Esophagus (tissue), 2 donors: ENCODE data around the gene JPT1. TPM values are rescaled to one million over a fixed set of nuclear protein-coding genes. Genes with fewer than 3 reads are reported as not detected.

Source experiments
- H3K27ac ChIP-seq, 2 donors: one replicate each; pipeline ENCODE4 v1.5.1; 2013; ENCODE audit warnings: low read depth in 2 of 2, mild to moderate bottlenecking in 2 of 2, inconsistent platforms in 1 of 2, low read length in 1 of 2, moderate library complexity in 1 of 2
- H3K27me3 ChIP-seq, 2 donors: one replicate each; pipeline ENCODE4 v1.6.1; 2013; ENCODE audit warnings: low read length in 2 of 2, control low read depth in 1 of 2, mild to moderate bottlenecking in 1 of 2; ENCODE audit not compliant: insufficient read depth in 2 of 2, control insufficient read depth in 1 of 2
- H3K36me3 ChIP-seq, 2 donors: one replicate each; pipeline ENCODE4 v1.6.1; 2013; ENCODE audit warnings: low read length in 1 of 2; ENCODE audit not compliant: control insufficient read depth in 2 of 2, insufficient read depth in 2 of 2
- H3K4me1 ChIP-seq, 2 donors: one replicate each; pipeline ENCODE4 v1.6.1; 2013; ENCODE audit warnings: low read length in 1 of 2; ENCODE audit not compliant: control insufficient read depth in 2 of 2, insufficient read depth in 2 of 2
- H3K4me3 ChIP-seq, 2 donors: one replicate each; pipeline ENCODE4 v1.5.1; 2013; ENCODE audit warnings: low read length in 2 of 2, mild to moderate bottlenecking in 2 of 2, low read depth in 1 of 2, moderate library complexity in 1 of 2
- H3K9me3 ChIP-seq, 2 donors: one replicate each; pipeline ENCODE4 v1.6.1; 2013; ENCODE audit warnings: mild to moderate bottlenecking in 2 of 2, low read depth in 1 of 2, low read length in 1 of 2, moderate library complexity in 1 of 2; ENCODE audit not compliant: control insufficient read depth in 2 of 2, insufficient read depth in 1 of 2
- WGBS, 2 donors: extraction: QIAGEN DNeasy Blood & Tissue Kit; methylation state at CpG; one replicate each; pipeline ENCODE4 v1.1.7; 2013; 5-methylcytosine and 5-hydroxymethylcytosine counted together
- polyA plus RNA-seq, 2 donors: library from polyadenylated mRNA; stranded (reverse); fragments of 200-250 nt; gene quantifications; one replicate each; pipeline ENCODE4 v1.2.3, GENCODE V29; 2013
- donor health status: healthy with polysubstance abuse.
- donor health status: Bipolar disorder and iron deficiency.

Gene JPT1
- polyA plus RNA-seq, 2 donors: 292 to 300 TPM

DNA sequence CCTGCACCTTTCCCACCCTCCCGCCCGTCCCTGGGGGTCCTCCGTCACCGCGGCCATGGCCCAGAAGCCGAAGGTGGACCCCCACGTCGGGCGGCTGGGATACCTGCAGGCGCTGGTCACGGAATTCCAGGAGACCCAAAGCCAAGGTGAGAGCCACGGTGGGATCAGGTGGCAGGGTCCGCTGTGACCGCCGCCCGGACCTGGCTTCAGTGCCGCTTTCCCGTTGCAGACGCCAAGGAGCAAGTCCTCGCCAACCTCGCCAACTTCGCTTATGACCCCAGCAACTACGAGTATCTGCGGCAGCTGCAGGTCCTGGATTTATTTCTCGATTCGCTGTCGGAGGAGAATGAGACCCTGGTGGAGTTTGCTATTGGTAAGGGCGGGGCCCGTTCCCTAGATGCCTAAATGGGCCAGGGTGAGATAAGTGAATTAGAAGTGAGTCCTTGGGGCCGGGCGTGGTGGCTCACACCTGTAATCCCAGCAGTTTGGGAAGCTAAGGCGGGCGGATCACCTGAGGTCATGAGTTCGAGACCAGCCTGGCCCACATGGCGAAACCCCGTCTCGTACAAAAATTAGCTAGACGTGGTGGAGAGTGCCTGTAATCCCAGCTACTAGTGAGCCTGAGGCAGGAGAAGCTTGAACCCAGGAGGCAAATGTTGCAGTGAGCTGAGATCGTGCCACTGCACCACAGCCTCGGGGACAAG is 43.9 kb downstream of the JPT1 start:
- H3K36me3 ChIP-seq: no peaks in the 10 kb centered on the region
- peak overlapping the region; percentile 68 to 87 for H3K4me3 ChIP-seq
- peak overlapping the region; percentile 71 to 72 for H3K27ac ChIP-seq
- no peaks in the 10 kb centered on the region for H3K27me3 ChIP-seq
- H3K9me3 ChIP-seq: no peaks in the 10 kb centered on the region
- WGBS, 2 donors: 17% methylated on average over 36 to 40 of the region's 40 CpGs
- peaks cover 10 to 11% of the 10 kb centered on the region in 2 donors for H3K4me1 ChIP-seq

DNA sequence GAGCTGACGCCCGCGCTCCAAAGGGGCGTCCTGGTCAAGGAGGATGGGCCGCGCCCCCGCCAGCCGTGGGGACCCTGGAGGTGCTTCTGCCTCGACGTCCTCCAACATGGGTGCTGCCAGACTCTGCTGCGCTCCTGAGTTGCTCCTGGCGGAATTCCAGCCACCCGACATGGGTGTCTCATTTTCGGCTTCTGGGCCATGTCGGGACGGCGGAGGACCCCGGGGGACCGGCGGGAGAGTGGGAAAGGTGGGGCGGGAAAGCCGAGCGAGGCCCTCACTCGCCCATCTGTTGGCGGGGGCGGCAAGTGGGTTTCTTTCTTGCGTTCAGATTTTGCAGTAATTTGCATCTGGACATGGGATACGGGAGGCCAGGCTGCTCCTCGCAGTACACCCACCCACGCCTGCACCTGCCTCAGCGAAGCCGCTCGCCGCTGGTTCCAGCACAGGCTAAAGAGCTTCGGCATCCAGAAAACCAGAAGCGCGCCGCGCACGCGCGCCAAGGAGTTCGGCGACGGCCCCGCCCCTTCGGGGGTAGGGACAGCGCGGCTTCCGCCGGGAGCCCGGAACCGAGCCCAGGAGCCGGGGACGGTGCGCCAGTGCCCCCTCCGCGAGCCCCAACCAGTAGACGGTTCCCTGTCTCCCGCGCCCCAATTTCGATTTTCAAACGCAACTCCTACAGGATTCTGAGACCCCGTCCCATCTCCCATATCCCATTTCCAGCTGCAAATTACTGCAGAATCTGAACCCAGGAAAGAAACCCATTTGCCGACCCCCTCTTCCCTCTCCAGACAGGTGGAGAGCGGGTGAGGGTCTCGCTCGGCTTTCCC is 44.7 kb downstream of the JPT1 start, which contains the start of gene ARMC7:
ARMC7 (plus strand) TSS at position 563 of the 827 bp plus-strand sequence. CDS start 320 bp downstream, outside the sequence.
- 1% methylated on average over 66 to 68 of the region's 68 CpGs for WGBS, 2 donors
- H3K27ac ChIP-seq: peak within 1 kb of the TSS; percentile 71 to 72
- H3K9me3 ChIP-seq: no peaks in the 10 kb centered on the region
- H3K36me3 ChIP-seq: peaks cover 0 to 5% of the 10 kb centered on the region in 2 donors
- peaks cover 8 to 10% of the 10 kb centered on the region in 2 donors for H3K4me1 ChIP-seq
- H3K27me3 ChIP-seq: no peaks in the 10 kb centered on the region
- peak within 1 kb of the TSS; percentile 68 to 87 for H3K4me3 ChIP-seq

DNA sequence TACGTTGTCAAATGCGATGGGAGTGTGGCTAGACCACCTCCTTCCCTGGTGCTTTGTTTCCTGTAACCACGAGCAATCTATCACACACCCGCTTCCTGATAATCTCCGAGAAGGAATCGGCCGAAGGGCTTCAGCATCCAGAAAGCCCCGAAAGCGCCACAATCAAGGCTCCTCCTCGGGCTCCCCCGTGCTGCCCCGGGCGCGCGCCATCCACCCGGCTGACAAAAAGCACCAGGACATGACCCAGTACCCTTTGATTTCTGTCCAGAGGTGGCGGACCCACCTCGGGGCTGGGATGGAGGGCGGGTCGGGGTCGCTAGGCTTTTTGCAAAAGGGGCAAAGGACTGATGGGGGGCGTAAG is 45.3 kb downstream of the JPT1 start:
- Histone ChIP-seq H3K4me3 (peak overlapping the region; percentile 68 to 87), H3K4me1 (peaks cover 8 to 10% of the 10 kb centered on the region in 2 donors), H3K27ac (no peak overlapping the region), H3K27me3 (no peaks in the 10 kb centered on the region), H3K36me3 (peaks cover 0 to 5% of the 10 kb centered on the region in 2 donors), H3K9me3 (no peaks in the 10 kb centered on the region)
- WGBS, 2 donors: 5 to 11% methylated on average over 22 of the region's 22 CpGs

DNA sequence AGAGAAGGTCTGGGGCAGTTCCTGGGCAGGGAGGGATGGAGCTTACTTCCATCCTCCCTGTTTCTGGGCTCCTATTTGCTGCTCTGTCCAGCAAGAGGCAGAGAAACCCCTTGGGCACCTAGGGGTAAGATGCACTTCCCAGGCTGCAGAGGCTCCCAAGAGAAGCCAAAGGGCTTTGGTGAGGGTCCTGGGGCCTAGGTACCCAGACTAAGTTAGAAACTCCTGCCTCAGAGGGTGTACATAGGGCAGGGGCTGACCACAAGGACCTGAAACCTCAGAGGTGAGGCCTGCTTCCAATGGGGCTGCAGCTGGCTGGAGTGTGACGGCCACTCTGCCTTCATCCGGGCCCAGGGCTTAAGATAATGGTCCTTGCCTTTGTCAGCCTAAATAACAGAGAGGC is 46.1 kb downstream of the JPT1 start:
- WGBS, 2 donors: 81 to 85% methylated on average over 2 of the region's 2 CpGs
- H3K27me3 ChIP-seq: no peaks in the 10 kb centered on the region
- H3K4me1 ChIP-seq: peaks cover 4 to 9% of the 10 kb centered on the region in 2 donors
- peaks cover 0 to 8% of the 10 kb centered on the region in 2 donors for H3K36me3 ChIP-seq
- H3K4me3 ChIP-seq: no peak overlapping the region
- no peak overlapping the region for H3K27ac ChIP-seq
- H3K9me3 ChIP-seq: no peaks in the 10 kb centered on the region

DNA sequence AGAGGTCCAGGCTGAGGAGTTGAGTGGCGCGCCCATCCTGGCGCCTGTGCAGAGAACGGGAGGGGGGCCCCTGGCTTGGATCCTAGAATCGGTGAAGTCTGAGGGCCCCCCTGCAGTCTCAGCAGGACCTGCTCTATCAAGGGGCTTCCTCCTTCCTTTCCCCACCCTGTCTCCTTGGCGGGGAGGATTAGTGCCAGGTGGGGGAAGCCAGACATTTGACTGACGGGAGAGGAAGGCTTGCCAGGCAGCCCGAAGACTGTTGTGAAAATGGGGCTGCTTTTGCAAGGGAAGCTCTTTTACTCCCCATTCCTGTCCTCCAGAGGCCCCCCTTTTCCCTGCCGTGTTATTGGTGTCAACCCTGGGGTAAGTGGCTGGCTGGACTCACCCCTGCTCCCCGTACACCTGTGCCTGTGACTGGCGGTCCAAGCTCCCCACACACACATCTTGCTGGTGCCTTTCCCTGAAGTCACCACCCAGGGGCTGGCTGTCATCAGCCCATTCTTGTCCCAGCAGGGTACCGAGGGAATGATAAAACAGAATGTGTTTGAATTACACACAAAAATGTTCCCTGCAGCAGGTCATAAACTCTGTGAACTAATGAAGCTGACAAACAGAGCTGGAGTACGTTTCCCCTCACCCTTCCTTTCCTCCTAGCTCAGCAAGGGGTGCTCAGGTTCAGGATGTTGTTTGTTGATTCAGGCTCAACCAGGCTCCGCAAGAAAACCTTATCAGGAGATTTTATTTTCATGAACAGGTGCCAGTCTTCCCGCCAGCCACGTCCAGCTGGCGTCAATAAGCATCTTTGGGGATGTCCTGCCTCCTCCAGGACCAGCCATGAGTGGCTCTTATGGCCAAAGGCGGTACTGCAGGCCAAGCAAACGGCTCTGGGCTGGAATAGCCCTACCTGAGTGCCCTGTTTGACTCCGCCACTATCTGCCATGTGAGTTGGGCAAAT is 48.9 kb downstream of the JPT1 start:
- H3K9me3 ChIP-seq: no peaks in the 10 kb centered on the region
- H3K4me1 ChIP-seq: peaks cover 4 to 6% of the 10 kb centered on the region in 2 donors
- H3K27me3 ChIP-seq: no peaks in the 10 kb centered on the region
- H3K36me3 ChIP-seq: peaks cover 0 to 12% of the 10 kb centered on the region in 2 donors
- H3K4me3 ChIP-seq: no peak overlapping the region
- WGBS, 2 donors: 61 to 71% methylated on average over 20 of the region's 20 CpGs
- H3K27ac ChIP-seq: no peak overlapping the region

DNA sequence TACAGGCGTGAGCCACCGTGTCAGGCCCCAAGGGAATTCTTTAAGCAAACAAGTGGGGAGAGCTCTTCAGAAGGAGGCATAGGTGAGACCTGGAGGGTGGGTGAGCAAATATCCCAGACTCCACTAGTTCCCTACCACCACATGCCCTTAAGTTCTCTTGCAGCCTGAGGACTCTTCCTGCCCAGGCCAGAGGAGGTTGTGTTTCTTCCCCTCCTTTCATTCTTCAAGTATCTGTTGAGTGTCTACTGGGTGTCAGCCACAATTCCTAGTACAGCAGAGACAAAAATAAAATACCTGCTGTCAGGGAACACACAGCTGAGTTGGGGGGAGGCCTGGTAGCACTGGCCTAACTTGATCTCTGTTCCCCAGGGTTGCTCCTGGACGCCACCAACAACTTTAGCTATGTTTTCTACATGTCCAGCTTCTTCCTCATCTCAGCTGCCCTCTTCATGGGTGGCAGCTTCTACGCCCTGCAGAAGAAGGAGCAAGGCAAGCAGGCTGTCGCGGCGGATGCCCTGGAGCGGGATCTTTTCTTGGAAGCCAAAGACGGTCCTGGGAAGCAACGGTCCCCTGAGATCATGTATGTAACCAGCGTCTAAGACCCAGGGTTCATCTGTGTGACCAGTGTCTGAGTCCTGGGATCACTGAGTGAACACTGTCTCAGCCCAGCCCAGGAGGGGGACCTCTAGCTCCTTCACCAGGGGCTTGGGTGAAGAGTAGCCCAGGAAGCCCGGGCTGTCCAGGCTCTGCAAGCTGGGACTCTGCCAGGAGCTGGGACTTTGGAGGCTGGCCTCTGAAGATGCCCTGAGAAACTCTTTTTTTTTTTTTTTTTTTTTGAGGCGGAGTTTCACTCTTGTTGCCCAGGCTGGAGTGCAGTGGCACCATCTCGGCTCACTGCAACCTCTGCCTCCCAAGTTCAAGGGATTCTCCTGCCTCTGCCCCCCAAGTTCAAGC is 50.4 kb downstream of the JPT1 start:
- Histone ChIP-seq H3K4me3 (no peak overlapping the region), H3K27ac (no peak overlapping the region), H3K4me1 (peaks cover 0 to under 1% of the 10 kb centered on the region in 2 donors), H3K27me3 (no peaks in the 10 kb centered on the region), H3K36me3 (peaks cover 0 to 19% of the 10 kb centered on the region in 2 donors), H3K9me3 (no peaks in the 10 kb centered on the region)
- WGBS, 2 donors: 80 to 84% methylated on average over 13 to 14 of the region's 14 CpGs

DNA sequence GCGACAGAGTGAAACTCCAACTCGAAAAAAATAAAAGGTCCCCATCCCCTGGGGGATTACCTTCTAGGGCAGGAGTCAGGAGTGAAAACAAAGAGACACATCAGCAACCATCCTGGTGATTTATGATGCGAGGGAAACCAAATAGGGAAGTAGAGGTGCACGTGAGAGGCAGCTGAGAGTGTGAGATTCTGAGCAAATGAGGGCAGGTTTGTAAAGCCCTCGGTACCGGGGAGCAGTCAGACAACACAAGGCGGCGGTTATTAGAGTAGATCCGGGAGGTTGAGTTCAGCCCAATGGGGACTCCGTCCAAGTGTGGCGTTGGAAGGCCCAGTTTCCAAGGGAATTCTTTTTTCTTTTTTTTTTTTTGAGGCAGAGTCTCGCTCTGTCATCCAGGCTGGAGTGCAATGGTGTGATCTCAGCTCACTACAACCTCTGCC is 51.9 kb downstream of the JPT1 start:
- Histone ChIP-seq H3K27ac (no peak overlapping the region), H3K27me3 (no peaks in the 10 kb centered on the region), H3K4me3 (no peak overlapping the region), H3K9me3 (no peaks in the 10 kb centered on the region), H3K36me3 (peaks cover 0 to 23% of the 10 kb centered on the region in 2 donors), H3K4me1 (peaks cover 0 to 2% of the 10 kb centered on the region in 2 donors)
- WGBS, 2 donors: 54 to 62% methylated on average over 12 of the region's 12 CpGs

DNA sequence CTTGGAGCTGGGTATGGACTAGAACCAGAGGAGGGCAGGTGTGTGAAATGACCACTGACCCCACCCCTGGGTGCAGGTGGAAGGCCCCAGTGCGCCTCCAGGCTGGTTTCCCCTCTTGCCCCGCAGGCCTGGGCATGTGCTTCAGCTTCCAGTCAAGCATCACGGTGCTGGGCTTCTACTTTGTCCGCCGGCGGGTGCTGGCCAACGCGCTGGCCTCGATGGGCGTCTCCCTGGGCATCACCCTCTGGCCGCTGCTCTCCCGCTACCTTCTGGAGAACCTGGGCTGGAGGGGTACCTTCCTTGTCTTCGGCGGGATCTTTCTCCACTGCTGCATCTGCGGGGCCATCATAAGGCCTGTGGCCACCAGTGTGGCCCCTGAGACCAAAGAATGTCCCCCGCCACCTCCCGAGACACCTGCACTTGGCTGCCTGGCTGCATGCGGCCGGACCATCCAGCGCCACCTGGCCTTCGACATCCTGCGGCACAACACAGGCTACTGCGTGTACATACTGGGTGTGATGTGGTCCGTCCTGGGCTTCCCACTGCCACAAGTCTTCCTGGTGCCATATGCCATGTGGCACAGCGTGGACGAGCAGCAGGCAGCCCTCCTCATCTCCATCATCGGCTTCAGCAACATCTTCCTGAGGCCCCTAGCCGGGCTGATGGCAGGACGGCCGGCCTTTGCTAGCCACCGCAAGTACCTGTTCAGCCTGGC is 54.3 kb downstream of the JPT1 start:
- WGBS, 2 donors: 96 to 97% methylated on average over 31 of the region's 31 CpGs
- H3K36me3 ChIP-seq: peaks cover 0 to 22% of the 10 kb centered on the region in 2 donors

More for the DNA sequence above, 54.3 kb downstream of the JPT1 start:
- no peak overlapping the region for H3K4me3 ChIP-seq
- H3K27me3 ChIP-seq: no peaks in the 10 kb centered on the region
- no peak overlapping the region for H3K27ac ChIP-seq
- no peaks in the 10 kb centered on the region for H3K9me3 ChIP-seq
- H3K4me1 ChIP-seq: peaks cover 0 to 11% of the 10 kb centered on the region in 2 donors
